ENCODE data around the gene TRMT5. TPM values are rescaled to one million over a fixed set of nuclear protein-coding genes. Genes with fewer than 3 reads are reported as not detected.

TRMT5 gene
- total and polyA plus RNA-seq, 2 of the 8 experiments (the other 6 are each of a cell fraction or from before 2014, with no cell fraction given) = 4.3 to 24.2 TPM

DNA sequence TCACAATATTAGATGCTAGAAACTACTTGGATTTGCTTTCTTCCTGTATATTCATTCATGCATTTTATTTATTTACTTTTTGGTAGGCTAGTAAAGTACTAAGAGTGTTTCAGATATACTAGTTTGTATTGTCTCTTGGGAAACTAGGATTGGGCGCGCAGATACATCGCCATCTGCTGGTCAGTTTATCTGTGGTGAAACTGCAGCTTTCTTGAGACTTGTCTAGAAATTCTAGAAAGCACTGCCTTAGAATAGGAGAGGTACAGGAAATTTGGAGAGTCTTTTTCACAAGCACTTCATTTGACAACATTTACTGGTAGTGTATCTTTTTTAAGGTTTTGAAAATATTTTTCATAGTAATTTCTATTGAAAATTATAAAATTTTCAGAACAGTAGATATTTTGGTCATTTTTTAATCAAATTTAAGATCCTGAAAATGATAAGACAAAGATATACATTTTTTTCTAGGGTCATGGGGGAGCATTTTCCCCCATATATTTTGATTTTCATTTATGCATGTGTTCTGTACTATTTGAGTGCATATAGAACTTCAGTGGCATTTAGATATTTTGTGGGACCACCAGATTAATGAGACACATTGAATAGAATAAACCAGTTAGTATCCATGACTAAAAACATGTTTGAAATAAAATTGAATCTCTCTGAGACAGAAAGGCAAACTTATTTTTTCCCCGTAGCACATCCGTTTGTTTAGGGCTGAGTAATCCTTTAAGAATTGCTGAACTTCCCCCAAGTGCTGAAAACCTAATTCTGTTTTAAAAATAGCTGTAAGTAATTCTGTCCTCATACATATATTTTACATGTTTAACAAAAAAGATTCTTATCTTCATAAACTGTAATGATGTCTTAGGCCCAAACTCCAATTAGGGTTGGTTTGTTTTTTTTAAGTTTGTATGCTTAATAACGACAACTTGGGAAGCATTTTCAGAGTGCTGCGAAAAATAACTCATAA is 44.7 kb upstream of the TRMT5 start:
- peak; percentile 94 for FAIRE-seq
- WGBS, 2 experiments (ENCODE audit: extremely low coverage in 1 of 2, insufficient coverage in 1 of 2, insufficient read length in 1 of 2, insufficient replicate concordance in 2 of 2, low coverage in 1 of 2, low lambda C conversion rate in 2 of 2, missing lambda C conversion rate in 1 of 2) = 48% methylated on average over 7 of the region's 7 CpGs; no CpG with 5 or more reads in 1 of the 2 experiments
- H3K9ac ChIP-seq (replicated peaks in 1 of 4; ENCODE audit: extremely low read depth in 1 of 4, low read depth in 3 of 4, low read length in 3 of 4) = no peak overlapping the region
- H3K79me1 ChIP-seq (ENCODE audit: low read depth, low read length) = no peaks in the 10 kb centered on the region
- no peak overlapping the region for H4K91ac ChIP-seq (replicated peaks; ENCODE audit: insufficient read length, low read length)
- H2BK5ac ChIP-seq (ENCODE audit: low read depth, low read length) = no peak overlapping the region
- no peak overlapping the region for H3K4me2 ChIP-seq (ENCODE audit: insufficient read depth in 1 of 2, low read depth in 2 of 2, low read length in 2 of 2)
- no peak overlapping the region for H2BK120ac ChIP-seq (replicated peaks; ENCODE audit: low read depth, low read length)
- H2BK20ac ChIP-seq (ENCODE audit: low read length) = no peak overlapping the region
- no peaks in the 10 kb centered on the region for H3K79me2 ChIP-seq (ENCODE audit: control insufficient read depth in 1 of 2, insufficient read depth in 2 of 2, low read length in 2 of 2)
- CTCF ChIA-PET (ENCODE audit: partially characterized antibody) = interaction anchor here (0.8 to 3.0 kb wide), 13 partner anchors 9 to 400 kb away, joined by 3 to 10 read pairs (median 3); no protein-coding TSS in a partner anchor
- no peak overlapping the region for H3K4me3 ChIP-seq (ENCODE audit: extremely low read depth in 1 of 4, insufficient read depth in 2 of 4, low read depth in 3 of 4, low read length in 4 of 4)
- no peaks in the 10 kb centered on the region for H3K27me3 ChIP-seq (replicated peaks in 1 of 4; ENCODE audit: control insufficient read depth in 3 of 4, extremely low read depth in 1 of 4, insufficient read depth in 3 of 4, low read length in 3 of 4)
- H3K18ac ChIP-seq (ENCODE audit: extremely low read depth, low read length) = no peak overlapping the region
- H3K27ac ChIP-seq (ENCODE audit: low read depth, low read length) = no peak overlapping the region
- no peak overlapping the region for H3K14ac ChIP-seq (ENCODE audit: insufficient read length)
- H3K23ac ChIP-seq (ENCODE audit: insufficient read length) = no peak overlapping the region
- H4K8ac ChIP-seq (ENCODE audit: extremely low read depth, insufficient read depth, low read length) = no peak overlapping the region
- DNase-seq (ENCODE audit: low read depth in 1 of 2, low spot score in 2 of 2) = no peak
- TF ChIP-seq, protein P1, sequence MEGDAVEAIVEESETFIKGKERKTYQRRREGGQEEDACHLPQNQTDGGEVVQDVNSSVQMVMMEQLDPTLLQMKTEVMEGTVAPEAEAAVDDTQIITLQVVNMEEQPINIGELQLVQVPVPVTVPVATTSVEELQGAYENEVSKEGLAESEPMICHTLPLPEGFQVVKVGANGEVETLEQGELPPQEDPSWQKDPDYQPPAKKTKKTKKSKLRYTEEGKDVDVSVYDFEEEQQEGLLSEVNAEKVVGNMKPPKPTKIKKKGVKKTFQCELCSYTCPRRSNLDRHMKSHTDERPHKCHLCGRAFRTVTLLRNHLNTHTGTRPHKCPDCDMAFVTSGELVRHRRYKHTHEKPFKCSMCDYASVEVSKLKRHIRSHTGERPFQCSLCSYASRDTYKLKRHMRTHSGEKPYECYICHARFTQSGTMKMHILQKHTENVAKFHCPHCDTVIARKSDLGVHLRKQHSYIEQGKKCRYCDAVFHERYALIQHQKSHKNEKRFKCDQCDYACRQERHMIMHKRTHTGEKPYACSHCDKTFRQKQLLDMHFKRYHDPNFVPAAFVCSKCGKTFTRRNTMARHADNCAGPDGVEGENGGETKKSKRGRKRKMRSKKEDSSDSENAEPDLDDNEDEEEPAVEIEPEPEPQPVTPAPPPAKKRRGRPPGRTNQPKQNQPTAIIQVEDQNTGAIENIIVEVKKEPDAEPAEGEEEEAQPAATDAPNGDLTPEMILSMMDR (IDR thresholded peaks at IDR 0.05; ENCODE audit: control extremely low read depth in 1 of 3, insufficient read depth in 1 of 3, low read depth in 1 of 3, low read length in 3 of 3) = peak in 2 of 3 experiments; percentile 70 to 82; a peak in 3 of 4 replicates
- no peak for TF ChIP-seq NANOG (IDR thresholded peaks at IDR 0.05; ENCODE audit: insufficient read depth, low read depth, low read length, poor library complexity, severe bottlenecking)
- TF ChIP-seq RAD21 (IDR thresholded peaks at IDR 0.05 in 1 of 2, conservative IDR thresholded peaks at IDR 0.05 in 1 of 2; ENCODE audit: low read depth in 2 of 2, low read length in 2 of 2) = peak; percentile 89
- TF ChIP-seq, protein P2, sequence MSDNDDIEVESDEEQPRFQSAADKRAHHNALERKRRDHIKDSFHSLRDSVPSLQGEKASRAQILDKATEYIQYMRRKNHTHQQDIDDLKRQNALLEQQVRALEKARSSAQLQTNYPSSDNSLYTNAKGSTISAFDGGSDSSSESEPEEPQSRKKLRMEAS (IDR thresholded peaks at IDR 0.05) = no peak
- TF ChIP-seq ASH2L (IDR thresholded peaks at IDR 0.05; ENCODE audit: low read length) = no peak
- no peak for TF ChIP-seq RFX5 (IDR thresholded peaks at IDR 0.05; ENCODE audit: borderline replicate concordance, low read depth, low read length)
- TF ChIP-seq RBBP5 (IDR thresholded peaks at IDR 0.05; ENCODE audit: borderline replicate concordance, low read depth, low read length) = no peak
- no peak for TF ChIP-seq RXRA (IDR thresholded peaks at IDR 0.05; ENCODE audit: insufficient read depth, low read depth, low read length)
- no peak overlapping the region for H3K56ac ChIP-seq (replicated peaks; ENCODE audit: insufficient read length, low read depth, low read length)
- no peaks in the 10 kb centered on the region for H3K23me2 ChIP-seq (ENCODE audit: low read depth, low read length)
- H3K4me1 ChIP-seq (replicated peaks in 1 of 4; ENCODE audit: control insufficient read depth in 3 of 4, insufficient read depth in 4 of 4, low read length in 3 of 4) = no peaks in the 10 kb centered on the region
- H2AFZ ChIP-seq (ENCODE audit: low read length) = no peak overlapping the region
- no peaks in the 10 kb centered on the region for H3K36me3 ChIP-seq (ENCODE audit: control insufficient read depth in 2 of 4, insufficient read depth in 4 of 4, low read length in 3 of 4)
- no peak overlapping the region for H2AK5ac ChIP-seq (ENCODE audit: low read depth, low read length)
- H2BK12ac ChIP-seq (ENCODE audit: low read depth, low read length) = no peak overlapping the region
- no peaks in the 10 kb centered on the region for H4K20me1 ChIP-seq (replicated peaks in 1 of 2; ENCODE audit: control insufficient read depth in 1 of 2, insufficient read depth in 2 of 2, low read length in 2 of 2)
- no peak overlapping the region for H4K5ac ChIP-seq (ENCODE audit: insufficient read length, low read depth, low read length)
- H2BK15ac ChIP-seq (ENCODE audit: low read length) = no peak overlapping the region
- no peaks in the 10 kb centered on the region for H3K9me3 ChIP-seq (ENCODE audit: insufficient read depth in 2 of 2, low read depth in 1 of 2, low read length in 1 of 2)
- POLR2A ChIA-PET (ENCODE audit: partially characterized antibody) = no interaction called here
- no peak overlapping the region for H3K4ac ChIP-seq (replicated peaks; ENCODE audit: insufficient read length, low read depth, low read length)
